Subcutaneous abdominal adipose tissue (tissue), 5 donors: ENCODE results near the gene MLF2.
"Not testable (repeated sequence)": the region's sequence is repeated elsewhere in the genome, so short reads cannot be mapped to it uniquely, and the experiment has no call there.

Experiments used
- H3K27ac ChIP-seq: one replicate; pipeline ENCODE4 v1.7.0; 2013; ENCODE audit warnings: low read depth, mild to moderate bottlenecking, inconsistent platforms, low read length, moderate library complexity
- H3K27me3 ChIP-seq, 5 donors: one replicate each; pipeline ENCODE4 v1.7.0; 2013; ENCODE audit warnings: low read length in 5 of 5, inconsistent platforms in 1 of 5; ENCODE audit not compliant: control insufficient read depth in 5 of 5, insufficient read depth in 4 of 5
- H3K36me3 ChIP-seq, 5 donors: one replicate each; pipeline ENCODE4 v1.7.0; 2013; ENCODE audit warnings: low read length in 5 of 5; ENCODE audit not compliant: control insufficient read depth in 5 of 5, insufficient read depth in 5 of 5
- H3K4me1 ChIP-seq, 5 donors: one replicate each; pipeline ENCODE4 v1.7.0; 2013; ENCODE audit warnings: low read length in 5 of 5, mild to moderate bottlenecking in 3 of 5, moderate library complexity in 1 of 5; ENCODE audit not compliant: control insufficient read depth in 5 of 5, insufficient read depth in 5 of 5
- H3K4me3 ChIP-seq, 5 donors: one replicate each; pipeline ENCODE4 v1.7.0; 2013; ENCODE audit warnings: low read length in 5 of 5, low read depth in 1 of 5
- H3K9ac ChIP-seq, 5 donors: one replicate each; pipeline ENCODE4 v1.7.0; 2013; ENCODE audit warnings: low read length in 5 of 5, mild to moderate bottlenecking in 4 of 5, moderate library complexity in 3 of 5
- H3K9me3 ChIP-seq, 5 donors: one replicate each; pipeline ENCODE4 v1.7.0; 2013; ENCODE audit warnings: low read length in 5 of 5; ENCODE audit not compliant: control insufficient read depth in 5 of 5
- donor health status: healthy.
- donor health status: healthy.
- donor health status: healthy.
- donor health status: healthy.
- donor health status: healthy.

MLF2 gene

DNA sequence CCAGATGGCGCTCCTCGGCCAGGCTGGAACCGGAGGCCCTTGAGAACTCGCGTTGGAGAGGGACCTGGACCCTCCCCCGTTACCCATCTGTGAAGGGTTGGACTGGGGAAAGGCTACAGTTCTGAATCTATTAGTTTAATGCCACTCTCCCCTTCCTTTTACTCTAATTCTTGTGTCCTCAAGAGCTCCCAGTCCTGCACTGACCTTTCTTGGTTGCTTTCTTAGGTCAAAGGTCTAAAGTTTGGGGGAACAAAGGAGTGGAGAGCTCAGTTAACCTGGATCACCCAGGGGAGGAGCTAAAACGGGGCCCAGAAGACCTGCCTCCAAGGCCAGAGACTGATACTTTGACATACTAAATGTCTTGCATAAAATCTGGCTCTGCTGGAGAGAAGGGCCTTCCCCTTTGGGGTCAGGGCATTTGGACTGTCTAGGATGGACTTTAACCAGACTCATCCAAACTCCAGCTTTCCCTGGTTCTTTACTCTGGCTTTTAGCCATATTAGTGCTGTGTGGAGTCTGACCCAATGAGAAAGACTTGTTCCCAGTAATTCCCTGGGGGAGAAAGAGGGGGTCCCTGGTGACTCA lies 923 bp upstream of the MLF2 start:
- peaks cover 5 to 32% (median 27%) of the 10 kb centered on the region in 5 donors for H3K36me3 ChIP-seq
- peak overlapping the region in 2 of 5 donors; percentile 26 to 90 for H3K4me3 ChIP-seq
- H3K27ac ChIP-seq: peak overlapping the region; percentile 99
- no peaks in the 10 kb centered on the region for H3K27me3 ChIP-seq
- peak overlapping the region in 4 of 5 donors; percentile 6 to 98 (median 49) for H3K9ac ChIP-seq
- no peaks in the 10 kb centered on the region for H3K9me3 ChIP-seq
- peaks cover 10 to 31% (median 20%) of the 10 kb centered on the region in 5 donors for H3K4me1 ChIP-seq

GRCh38 chr12:6752167-6752920 lies 597 bp downstream of the MLF2 start:
- peak overlapping the region; percentile 99 for H3K27ac ChIP-seq
- no peaks in the 10 kb centered on the region for H3K27me3 ChIP-seq
- peaks cover 5 to 47% (median 42%) of the 10 kb centered on the region in 5 donors for H3K36me3 ChIP-seq
- H3K9me3 ChIP-seq: no peaks in the 10 kb centered on the region
- H3K9ac ChIP-seq: peak overlapping the region; percentile 81 to 98 (median 96)
- H3K4me3 ChIP-seq: peak overlapping the region; percentile 82 to 90 (median 88)
- H3K4me1 ChIP-seq: peaks cover 10 to 31% (median 20%) of the 10 kb centered on the region in 5 donors

DNA sequence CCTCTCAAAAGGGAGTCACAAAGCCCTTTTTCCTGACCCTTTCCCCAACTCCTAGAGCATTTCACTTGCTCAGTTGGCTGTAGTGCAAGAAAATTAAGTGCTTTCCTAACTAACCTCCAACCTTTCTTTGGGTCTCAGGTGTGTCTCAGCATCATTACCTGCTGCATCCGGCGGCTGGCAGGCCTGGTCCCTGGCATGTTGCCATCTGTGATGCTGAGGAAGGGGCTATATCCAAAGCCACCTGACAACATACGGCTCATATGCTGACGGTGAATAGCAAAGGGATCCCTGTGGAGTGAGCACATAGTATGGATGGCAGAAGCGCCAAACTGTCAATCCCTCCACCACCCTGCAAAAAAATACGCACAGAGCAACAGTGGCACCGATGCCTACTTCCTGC lies 1.2 kb downstream of the MLF2 start:
- no peaks in the 10 kb centered on the region for H3K9me3 ChIP-seq
- no peaks in the 10 kb centered on the region for H3K27me3 ChIP-seq
- peaks cover 10 to 31% (median 20%) of the 10 kb centered on the region in 5 donors for H3K4me1 ChIP-seq
- H3K9ac ChIP-seq: peak overlapping the region; percentile 81 to 98 (median 96)
- H3K27ac ChIP-seq: peak overlapping the region; percentile 99
- peak overlapping the region; percentile 82 to 90 (median 88) for H3K4me3 ChIP-seq
- H3K36me3 ChIP-seq: peaks cover 5 to 51% (median 47%) of the 10 kb centered on the region in 5 donors

GRCh38 chr12:6750506-6750905 lies 2.4 kb downstream of the MLF2 start:
- Histone ChIP-seq H3K27ac (no peak overlapping the region), H3K4me3 (no peak overlapping the region), H3K36me3 (peaks cover 5 to 58% (median 53%) of the 10 kb centered on the region in 5 donors), H3K27me3 (no peaks in the 10 kb centered on the region), H3K4me1 (peaks cover 14 to 41% (median 29%) of the 10 kb centered on the region in 5 donors), H3K9me3 (no peaks in the 10 kb centered on the region), H3K9ac (no peak overlapping the region)

- H3K4me3 ChIP-seq: no peak overlapping the region
Measured at GRCh38 chr12:6748761-6749160, 4.2 kb downstream of the MLF2 start.

DNA sequence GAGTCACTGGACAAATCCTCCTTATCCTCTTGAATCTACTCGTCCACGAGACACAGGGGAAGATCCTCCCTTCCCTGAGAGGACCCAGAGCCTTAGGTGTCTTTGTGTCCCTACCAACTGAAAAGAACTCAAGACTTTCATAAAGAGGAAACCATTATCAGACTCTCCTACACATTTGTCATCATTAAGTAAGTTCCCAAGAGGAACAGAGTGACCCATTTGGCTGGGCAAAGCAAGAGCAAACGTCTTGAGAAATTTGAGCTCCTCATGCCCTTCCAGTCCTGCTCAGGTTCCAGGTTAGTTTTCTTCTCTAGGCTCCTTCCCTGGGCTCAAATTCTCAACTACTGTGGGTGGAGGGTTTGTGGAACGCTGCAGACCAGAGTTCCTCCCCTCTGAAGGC lies 5.7 kb downstream of the MLF2 start:
- H3K9ac ChIP-seq: no peak overlapping the region
- H3K4me1 ChIP-seq: peaks cover 8 to 24% (median 19%) of the 10 kb centered on the region in 5 donors
- H3K9me3 ChIP-seq: no peaks in the 10 kb centered on the region
- no peak overlapping the region for H3K4me3 ChIP-seq
- no peaks in the 10 kb centered on the region for H3K27me3 ChIP-seq
- H3K36me3 ChIP-seq: peaks cover 5 to 58% (median 53%) of the 10 kb centered on the region in 5 donors
- H3K27ac ChIP-seq: no peak overlapping the region

More at GRCh38 chr12:6748761-6749160, 4.2 kb downstream of the MLF2 start:
- no peak overlapping the region for H3K27ac ChIP-seq
- no peaks in the 10 kb centered on the region for H3K27me3 ChIP-seq
- peaks cover 10 to 37% (median 24%) of the 10 kb centered on the region in 5 donors for H3K4me1 ChIP-seq
- H3K36me3 ChIP-seq: peaks cover 5 to 58% (median 53%) of the 10 kb centered on the region in 5 donors
- H3K9me3 ChIP-seq: no peaks in the 10 kb centered on the region
- H3K9ac ChIP-seq: no peak overlapping the region

- peak overlapping the region; percentile 14 for H3K27ac ChIP-seq
- no peaks in the 10 kb centered on the region for H3K9me3 ChIP-seq
- H3K4me1 ChIP-seq: peaks cover 4 to 18% (median 12%) of the 10 kb centered on the region in 5 donors
- H3K27me3 ChIP-seq: no peaks in the 10 kb centered on the region
- peak overlapping the region in 3 of 5 donors; percentile 19 to 41 (median 31) for H3K9ac ChIP-seq
- peaks cover 5 to 49% (median 45%) of the 10 kb centered on the region in 5 donors for H3K36me3 ChIP-seq
- H3K4me3 ChIP-seq: peak overlapping the region in 1 of 5 donors; percentile 24
Measured at GRCh38 chr12:6745741-6746525, 7.0 kb downstream of the MLF2 start.

GRCh38 chr12:6743300-6743699 lies 9.6 kb downstream of the MLF2 start:
- not testable (repeated sequence) for H3K27me3 ChIP-seq, H3K9me3 ChIP-seq, H3K4me3 ChIP-seq, H3K27ac ChIP-seq, H3K9ac ChIP-seq
- Histone ChIP-seq H3K36me3 (peaks cover 0 to 25% (median 20%) of the 10 kb centered on the region in 5 donors), H3K4me1 (peaks cover 4 to 18% (median 12%) of the 10 kb centered on the region in 5 donors)

DNA sequence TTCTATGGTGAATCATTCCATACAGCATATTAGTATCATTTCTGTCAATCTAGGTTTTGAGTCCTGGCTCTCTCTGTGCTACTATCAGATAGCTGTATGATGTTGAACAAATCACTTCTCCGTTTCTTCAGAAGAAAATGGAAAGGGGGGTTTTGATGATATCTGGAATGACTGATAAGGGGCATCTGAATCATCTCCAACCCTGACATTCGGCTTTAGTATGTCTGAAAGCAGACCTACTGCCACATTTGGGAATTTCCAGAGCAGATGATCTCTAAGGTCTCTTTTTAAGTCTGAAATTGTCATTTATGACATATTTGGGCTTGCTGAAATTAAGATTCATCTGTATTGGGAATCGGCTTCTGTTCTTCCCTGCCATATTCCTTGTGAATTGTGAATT lies 10.1 kb downstream of the MLF2 start:
- peaks cover 4 to 18% (median 12%) of the 10 kb centered on the region in 5 donors for H3K4me1 ChIP-seq
- H3K9me3 ChIP-seq: no peaks in the 10 kb centered on the region
- H3K9ac ChIP-seq: no peak overlapping the region
- peaks cover 0 to 20% (median 15%) of the 10 kb centered on the region in 5 donors for H3K36me3 ChIP-seq
- H3K4me3 ChIP-seq: no peak overlapping the region
- H3K27me3 ChIP-seq: no peaks in the 10 kb centered on the region
- no peak overlapping the region for H3K27ac ChIP-seq
